GM18511 (cell line): ENCODE results near the gene ITPRID2.
A peak's percentile ranks its signal among the peaks of the same experiment; 100 is the strongest.
"Not testable (repeated sequence)": the region's sequence is repeated elsewhere in the genome, so short reads cannot be mapped to it uniquely, and the experiment has no call there.

Experiments used
- ATAC-seq: cut with Tn5 transposase; IDR thresholded peaks from one replicate; pipeline ENCODE4 v1.9.1; 2021; ENCODE audit warnings: mild to moderate bottlenecking, moderate library complexity; ENCODE audit not compliant: unreplicated experiment

The ITPRID2 gene

DNA sequence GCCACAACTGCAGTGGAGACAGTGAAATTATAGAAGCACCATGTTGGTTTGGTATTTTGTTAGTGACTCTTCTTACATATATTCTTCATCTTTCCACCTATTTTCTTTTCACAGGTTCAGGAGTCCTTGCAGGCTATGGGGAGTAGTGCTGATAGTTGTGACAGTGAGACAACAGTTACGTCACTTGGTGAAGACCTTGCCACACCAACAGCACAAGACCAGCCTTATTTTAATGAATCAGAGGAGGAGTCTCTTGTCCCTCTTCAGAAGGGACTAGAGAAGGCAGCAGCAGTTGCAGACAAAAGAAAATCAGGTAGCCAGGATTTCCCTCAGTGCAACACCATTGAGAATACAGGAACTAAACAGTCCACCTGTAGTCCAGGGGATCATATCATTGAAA lies 23.6 kb downstream of the ITPRID2 start:
- no peak for ATAC-seq

DNA sequence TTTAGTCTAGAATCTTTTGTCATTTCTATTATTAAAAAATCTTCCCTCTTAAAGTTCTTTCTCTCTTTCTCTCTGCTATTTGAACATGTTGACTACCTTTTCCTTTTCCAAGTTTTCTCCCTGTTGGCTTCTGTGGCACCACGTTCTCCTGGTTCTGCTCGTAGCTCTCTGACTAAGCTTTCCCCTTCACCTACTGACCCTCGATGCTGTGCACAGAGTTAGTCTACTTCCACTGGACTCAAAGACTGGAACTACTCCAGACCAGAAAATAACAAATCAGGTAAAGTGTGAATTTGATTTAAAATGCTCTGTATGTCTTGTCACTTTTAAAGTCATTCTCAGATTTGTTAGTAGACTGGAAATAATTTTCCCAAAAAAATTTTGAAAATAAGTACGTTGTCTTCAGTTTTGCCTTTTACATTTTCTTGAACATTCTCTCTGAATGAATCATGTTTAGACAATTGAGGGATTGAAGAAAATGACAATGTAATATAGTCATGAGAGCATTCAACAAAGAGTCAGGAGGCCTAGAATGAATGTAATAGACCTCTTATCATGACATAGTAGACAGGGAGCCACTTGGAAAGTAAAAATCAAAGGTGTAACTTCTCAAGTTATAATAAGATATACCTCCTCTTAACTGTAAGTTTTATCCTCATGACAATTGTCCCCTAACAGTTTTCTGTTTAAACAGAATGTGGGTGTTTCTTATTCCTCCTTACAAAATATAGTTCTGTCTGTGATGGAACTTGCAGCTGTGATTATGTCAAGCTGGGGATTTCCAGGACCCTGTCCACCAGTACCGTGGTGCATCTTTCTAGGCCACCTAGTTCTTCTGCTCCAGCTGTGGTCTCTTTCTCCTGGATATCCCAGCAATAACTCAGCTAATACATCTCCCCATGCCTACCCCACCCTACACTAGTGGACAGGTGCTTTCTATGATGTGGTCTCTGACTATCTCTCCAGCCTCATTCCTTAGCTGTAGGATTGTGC lies 25.5 kb downstream of the ITPRID2 start:
- ATAC-seq = no peak

DNA sequence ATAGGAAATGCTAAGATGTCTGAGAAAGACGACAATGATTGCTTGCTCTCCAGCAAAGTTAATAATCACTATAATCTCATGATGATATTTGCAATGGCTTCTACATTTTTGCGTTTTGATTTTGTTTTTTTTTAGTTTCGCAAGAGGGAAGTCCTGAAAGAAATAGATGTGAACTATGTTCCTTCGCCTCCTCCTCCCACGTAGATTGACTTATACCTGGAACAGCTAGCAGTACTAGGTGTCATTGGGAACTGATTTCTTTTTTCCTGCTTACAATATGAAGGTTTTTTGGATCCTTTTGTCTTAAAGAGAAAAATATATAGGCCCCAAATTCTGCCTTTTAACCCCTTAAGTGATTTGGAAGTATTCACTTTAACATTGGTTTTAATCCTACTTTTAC lies 26.7 kb downstream of the ITPRID2 start:
- ATAC-seq = no peak

DNA sequence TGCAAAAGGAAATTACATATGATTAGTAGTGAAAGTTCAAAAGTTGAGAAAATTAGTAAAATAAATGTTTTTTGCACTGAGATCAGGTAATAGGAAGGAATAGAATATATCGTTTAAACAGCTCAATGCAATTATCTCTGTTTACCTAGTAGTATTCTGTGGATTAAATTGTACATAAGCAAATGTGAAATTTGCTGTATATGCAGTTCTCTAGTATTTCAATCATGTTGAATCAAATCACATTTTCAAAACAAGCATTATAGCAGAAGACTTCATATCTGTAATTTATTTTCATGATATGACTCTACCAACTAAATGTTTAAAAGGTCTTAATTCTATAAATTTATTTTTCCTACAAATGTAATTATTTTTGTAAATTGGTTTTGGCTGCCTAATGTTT lies 31.6 kb downstream of the ITPRID2 start:
- no peak for ATAC-seq

GRCh38 chr2:181924336-181924735 lies 32.8 kb downstream of the ITPRID2 start:
- no peak for ATAC-seq

DNA sequence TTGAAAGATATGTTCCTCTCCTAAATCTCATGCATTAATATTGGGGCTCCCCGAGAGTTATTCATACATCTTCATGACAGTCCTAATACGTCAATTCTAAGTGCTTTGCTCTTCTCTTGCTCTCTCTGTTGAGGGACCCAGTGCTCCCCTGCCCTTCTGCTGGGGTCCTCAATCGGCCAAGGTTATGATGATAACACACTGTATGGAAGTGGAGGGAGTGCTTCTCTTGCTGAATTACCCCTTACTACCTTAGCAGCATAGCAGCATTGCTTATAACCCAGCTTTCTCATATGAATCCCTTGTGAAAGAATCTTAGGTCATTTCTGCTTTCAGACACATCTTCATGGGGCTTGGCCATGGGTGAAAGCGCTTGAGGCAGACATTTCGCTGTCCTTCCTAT lies 43.2 kb downstream of the ITPRID2 start:
- ATAC-seq = no peak

GRCh38 chr2:181937473-181937872 lies 45.9 kb downstream of the ITPRID2 start:
- no peak for ATAC-seq

DNA sequence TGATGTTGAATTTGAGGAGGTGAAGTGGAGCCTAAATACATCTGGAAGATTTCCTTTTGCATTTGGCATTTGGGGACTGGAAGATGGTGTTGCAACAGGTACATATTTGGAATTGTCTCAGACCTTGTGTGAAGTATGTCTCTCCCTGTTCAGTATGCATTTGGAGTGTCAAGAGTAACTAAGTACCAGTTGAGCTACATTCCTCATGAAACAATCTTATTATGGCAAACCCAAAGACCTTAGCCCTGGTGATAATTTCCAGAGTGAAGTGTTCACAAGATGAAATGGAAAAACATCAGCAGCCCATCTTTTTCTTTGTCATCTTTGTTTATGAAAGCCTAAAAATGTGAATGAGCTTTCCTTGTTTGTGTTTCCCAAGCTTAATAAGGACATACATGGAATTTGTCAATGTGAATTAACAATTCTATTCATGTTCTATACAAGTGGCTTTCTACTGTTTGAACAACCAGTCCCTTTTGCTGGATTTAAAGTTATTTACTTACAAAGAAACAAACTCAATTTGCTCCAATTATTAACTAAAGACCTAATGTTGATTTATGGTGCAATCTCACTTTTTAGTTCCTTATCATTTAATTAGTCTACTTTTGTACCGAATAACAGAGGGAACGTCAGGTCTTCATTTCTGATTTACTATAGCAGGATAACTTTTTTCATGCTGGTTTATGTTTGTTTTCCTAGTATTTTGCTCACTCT lies 52.0 kb downstream of the ITPRID2 start:
- ATAC-seq = no peak

- ATAC-seq = no peak
Measured at GRCh38 chr2:181944164-181944913, 52.8 kb downstream of the ITPRID2 start.

DNA sequence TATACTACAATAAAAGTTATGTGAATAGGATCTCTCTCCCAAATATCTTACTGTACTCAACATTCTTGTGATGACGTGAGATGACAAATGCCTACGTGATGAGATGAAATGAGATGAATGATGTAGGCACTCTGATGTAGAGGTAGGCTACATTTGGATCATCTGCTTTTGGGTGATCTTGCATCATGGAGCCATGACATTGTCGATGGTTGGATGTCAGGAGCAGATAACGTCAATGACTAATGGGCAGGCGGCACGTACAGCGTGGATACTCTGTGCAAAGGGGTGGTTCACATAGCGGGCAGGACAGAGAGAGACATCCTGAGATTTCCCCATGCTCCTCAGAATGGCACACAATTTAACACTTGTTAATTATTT lies 53.4 kb downstream of the ITPRID2 start:
- no peak for ATAC-seq

DNA sequence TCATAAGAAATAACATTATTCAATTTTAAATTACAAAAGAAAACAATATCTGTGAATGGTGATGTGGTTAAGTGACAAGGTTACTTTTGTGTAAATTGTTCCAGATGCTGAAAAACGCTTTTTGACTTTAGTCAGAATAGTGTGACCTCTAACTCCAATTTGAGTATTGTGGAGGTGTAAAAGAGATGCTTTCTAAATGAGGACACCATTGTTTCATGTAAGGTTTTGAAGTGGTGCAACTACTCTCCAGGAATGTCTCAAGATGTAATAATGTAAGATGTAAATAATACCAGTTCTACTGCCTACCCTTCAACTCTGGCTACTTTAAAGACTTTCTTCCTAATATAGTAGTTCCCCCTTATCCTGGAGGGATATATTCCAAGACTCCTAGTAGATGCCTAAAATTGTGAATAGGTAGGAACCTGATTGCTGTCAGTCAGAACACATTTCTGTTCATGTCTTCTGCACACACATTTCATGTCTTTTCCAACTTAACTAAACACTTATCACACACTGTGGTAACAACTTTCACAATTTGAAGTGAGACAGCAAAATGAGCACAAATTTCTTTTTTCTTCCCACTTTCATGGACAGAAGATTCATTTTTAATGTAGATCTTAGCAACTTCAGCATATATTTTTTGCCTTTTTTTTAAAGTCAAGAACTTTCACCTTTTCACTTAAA lies 55.1 kb downstream of the ITPRID2 start:
- no peak for ATAC-seq

DNA sequence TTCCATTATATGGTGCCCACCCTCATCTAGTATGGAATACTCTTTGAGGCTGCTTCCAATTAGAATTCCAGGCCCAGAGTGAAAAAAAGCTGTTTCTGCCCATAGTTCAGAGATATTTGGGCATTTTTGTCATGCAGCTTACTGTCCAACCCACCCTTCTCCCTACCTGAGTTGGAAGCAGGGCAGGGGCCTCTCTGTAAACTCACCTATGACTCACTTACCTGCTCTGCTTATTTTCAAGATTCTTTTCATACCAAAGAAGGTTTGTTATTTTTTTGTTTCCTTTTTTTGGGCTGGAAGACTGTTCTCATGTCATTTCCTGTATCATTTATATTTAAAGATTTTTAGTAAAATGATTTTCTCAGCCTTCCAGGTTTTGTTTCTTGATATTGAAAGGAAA lies 55.7 kb downstream of the ITPRID2 start:
- ATAC-seq = no peak

DNA sequence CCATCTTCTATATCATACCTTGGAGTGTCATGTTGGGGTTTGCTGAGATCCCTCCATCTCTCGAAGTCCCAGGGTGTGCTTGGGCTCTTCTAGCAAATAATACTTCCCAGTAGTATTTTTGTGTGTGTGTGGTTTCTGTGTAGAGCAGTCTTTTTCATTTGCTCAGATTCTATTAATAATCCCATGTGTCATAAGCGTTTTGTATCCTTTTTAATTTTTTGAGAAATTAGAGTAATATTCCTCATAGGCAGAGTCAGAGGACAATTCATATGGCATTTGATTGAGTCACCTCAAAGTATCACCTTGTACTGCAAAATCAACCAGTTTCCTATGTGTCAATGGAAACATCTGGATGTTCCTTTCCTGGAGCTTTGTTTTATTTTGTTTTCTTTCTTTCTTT lies 56.7 kb downstream of the ITPRID2 start:
- no peak for ATAC-seq

- no peak for ATAC-seq
Measured at GRCh38 chr2:181949047-181949446, 57.5 kb downstream of the ITPRID2 start.

DNA sequence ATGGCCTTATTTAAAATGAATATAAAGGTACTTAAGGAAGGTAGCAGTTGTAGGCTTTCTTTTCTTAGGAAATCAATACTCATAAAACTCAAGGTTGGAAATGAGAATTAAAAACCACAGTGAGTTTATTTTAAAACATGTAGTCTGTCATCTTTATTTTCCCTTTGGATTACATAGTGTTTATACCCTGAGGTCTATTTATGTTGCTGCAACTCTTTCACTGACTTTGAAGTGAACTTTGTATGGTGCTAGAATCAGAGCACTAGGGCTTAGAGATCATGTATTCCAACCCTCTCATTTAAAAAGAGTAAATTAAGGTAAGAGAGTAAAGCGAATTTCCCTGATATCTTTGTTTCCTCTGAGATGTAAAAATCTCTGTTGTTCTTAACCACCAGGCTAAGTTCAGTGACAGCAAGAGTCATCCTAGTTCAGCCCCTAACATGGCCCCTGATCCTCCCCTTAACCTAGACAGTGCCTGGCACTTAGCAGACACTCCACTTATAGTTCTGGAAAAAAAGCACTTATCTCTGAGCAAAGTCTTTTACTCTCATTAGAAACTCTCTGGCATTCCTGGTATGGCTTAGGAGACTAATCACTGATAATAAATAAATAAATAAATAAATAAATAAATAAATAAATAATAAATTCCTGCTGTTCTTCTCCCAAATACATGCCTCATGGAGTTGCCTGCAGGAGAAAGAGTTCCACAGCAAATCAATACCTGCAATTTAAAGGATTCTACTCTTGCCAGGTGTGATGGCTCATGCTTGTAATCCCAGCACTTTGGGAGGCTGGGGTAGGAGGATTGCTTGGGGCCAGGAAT lies 61.1 kb downstream of the ITPRID2 start:
- no peak for ATAC-seq

DNA sequence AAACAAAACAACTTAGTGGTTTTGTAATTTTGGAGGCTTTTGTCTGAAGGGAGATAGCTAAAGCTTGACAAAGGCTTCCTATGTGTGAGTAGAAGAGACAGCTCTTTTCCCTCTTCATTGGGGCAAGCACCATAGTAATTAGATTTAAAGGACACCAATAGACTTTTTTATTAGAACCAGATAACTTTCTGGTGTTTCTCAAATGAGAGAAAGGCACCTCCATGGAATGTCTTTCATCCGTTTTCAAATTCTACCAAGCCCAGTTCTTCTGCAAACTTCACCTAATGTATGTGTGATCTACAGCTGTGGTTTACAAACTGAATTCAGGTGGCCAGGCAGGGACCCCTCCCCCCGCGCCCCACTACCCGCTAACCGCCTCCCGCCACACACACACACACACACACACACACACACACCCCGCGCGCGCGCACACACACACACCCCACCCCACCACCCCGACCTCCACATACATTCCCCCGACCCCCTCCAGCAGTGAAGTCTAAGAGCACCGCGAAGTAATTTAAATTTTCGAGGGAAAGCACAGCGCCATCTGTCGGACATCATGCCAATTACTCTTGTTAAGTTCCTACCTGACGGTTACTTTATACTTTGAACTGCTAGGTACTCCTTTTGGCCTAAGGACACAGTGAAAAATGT lies 62.5 kb downstream of the ITPRID2 start:
- ATAC-seq = peak; percentile 72

- ATAC-seq = no peak
Measured at GRCh38 chr2:181954538-181954883, 63.0 kb downstream of the ITPRID2 start.

DNA sequence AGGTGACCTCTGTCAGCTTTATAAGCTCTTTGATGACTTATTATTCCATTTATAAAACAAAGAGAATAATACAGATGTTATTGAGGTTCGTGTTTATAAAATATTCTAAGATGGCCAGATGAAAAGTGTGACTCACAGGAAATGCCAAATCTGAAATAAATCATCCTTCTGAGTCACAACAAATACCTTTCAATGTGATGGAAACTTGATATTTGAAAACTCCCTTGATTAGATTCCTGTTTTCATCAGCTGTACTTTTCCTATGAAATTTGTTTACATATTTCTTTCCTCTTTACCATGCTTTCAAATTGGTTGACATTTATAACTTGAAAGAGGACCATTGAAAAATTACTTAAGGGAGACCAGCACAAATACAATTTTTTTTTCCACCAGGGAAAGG lies 63.5 kb downstream of the ITPRID2 start:
- ATAC-seq = no peak

- not testable (repeated sequence) for ATAC-seq
Measured at GRCh38 chr2:181955866-181956265, 64.3 kb downstream of the ITPRID2 start.

DNA sequence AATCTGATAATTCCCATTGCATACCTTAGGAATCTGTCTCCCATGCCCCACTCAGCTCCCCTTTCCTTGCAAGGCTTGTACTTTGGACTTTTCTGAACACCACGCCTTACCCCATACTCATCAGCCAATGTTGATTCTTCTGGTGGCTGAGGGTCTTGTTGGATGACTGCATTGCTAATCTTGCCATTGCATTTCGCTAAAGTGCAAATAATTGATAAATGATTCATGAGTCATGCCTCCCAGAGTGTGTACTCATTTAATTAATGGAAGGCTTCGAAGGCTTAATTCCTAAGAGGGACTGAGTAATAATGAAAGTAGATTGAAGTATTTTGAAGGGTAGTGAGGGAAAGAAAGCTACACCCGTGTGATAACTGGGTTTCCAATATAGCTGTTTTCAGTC lies 66.1 kb downstream of the ITPRID2 start:
- peak; percentile 55 for ATAC-seq
